Stimulated activated CD4-positive, alpha-beta T cell treated with anti-CD3 and anti-CD28 coated beads, TNF-alpha, amount 100 ng/mL, for 48 hours (primary cell): ENCODE data around the gene WASL.
"Not testable (repeated sequence)": the region's sequence is repeated elsewhere in the genome, so short reads cannot be mapped to it uniquely, and the experiment has no call there.

Source experiments
- DNase-seq, 3 donors: peaks; one replicate each; pipeline ENCODE4 v3.0.0-alpha.2; 2020; ENCODE audit warnings: low read depth in 3 of 3

Gene WASL

DNA sequence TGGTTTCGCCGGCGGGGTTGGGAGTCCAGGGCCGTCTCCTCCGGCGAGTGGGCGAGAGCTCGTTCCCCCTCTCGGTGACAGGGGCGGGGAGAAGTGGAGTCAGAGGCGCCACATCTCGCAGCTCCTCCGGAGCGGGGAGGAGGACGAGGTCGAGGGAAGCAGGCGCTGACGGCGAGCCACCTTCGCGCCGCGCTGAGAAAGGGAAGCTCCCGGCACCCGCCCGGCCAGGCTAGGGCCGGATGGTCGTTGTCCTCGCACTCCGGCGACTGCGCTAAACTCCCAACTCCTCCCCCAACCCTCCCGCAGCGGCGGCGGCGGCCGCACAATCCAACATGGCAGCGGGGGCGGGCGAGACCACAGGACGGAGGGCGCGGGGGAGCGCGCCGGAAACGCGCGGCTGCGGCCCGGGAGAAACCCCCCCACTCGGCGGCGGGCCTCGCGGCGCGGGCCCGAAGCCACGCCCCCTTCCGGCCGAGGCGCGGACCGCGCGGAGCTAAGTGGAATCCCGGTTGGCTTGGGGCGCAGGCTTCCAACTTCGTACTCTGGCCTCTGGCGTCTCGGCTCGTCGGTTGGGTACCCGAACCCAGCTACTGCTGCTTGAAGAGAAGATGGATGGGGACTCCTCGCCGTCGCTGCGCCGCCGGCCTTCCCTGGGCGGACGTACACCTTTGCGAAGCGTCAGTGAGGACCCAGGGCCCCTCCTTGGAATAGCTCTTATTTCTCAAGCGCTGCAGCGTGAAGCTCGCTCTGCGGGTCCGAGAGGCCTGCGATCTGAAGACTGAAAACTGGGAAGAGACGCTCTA is at the start of gene WASL:
WASL (minus strand) TSS at position 270 of the 803 bp plus-strand sequence; CDS start at position 1, 269 bp downstream.
- DNase-seq, result peak; percentile 75 to 78 (median 76)

DNA sequence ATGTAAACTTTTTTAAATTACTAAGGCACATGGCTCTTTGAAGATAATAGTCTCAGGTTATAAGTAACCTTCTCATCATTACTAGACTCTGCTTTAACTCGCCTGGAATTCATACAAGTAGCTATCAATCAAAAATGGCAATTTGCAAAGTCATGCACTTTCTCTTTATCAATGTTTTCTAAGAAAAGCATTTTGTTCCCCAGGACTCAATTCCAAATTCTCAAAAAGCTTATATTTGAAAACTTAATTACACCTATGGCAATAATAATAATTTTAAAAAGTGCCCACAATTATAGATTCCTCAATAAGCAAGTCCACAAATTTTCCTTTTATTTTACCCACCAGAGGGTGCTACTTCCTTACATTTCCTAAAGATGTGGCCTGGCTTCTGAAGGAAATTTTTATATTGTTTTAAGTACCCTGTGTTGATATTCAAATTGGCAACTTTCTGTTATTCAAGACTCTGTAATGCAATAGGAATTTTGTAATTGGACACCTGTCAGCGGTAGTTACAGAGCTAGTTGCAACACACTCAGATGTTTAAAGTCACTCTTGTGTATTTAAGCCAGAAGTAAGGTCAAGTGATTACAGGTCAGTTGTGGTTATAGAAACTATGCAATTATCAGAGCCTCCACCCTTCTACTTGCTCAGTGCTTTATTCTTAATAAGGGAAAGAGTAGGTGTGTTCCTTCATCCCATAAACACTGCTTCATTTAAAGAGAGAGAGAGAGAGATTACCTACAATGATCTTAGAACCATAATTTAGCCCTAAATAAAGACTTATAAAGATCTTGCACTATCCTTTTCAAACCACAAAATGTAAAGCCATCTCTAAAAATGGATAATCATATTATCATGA is 49.1 kb upstream of the WASL start:
- DNase-seq, result no peak

DNA sequence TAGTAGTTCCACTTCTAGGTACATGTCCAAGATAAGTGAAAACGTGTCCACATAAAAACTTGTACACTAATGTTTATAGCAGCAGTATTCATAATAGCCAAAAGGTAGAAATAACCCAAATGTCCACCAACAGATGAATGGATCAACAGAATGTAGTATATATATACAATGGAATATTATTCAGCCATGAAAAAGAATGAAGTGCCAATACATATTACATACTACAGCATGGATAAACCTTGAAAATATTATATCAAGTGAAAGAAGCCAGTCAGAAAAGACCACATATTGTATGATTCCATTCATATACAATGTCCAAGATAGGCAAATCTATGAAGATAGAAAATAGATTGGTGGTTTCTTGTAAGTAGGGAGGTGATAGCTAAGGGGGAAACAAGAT is 47.8 kb upstream of the WASL start:
- DNase-seq, result no peak

DNA sequence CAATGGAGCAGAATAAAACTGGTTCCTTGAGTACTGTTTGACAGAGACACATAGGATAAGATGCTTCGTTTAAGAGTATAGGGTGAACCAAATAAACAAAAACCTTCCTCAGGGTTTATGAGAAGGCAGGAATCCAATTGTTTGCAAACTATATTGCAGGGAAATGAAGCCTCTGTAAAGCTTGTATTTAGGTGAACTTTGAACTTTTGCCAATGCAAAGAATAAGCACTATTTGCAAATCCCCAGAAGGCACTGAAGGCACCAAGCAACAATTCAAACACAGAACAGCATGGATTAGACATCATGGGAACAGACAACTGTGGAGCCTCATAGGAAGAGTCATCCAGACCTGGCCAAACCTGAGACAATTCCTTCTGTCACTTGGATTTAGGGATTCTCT is 47.1 kb upstream of the WASL start:
- DNase-seq, result no peak

DNA sequence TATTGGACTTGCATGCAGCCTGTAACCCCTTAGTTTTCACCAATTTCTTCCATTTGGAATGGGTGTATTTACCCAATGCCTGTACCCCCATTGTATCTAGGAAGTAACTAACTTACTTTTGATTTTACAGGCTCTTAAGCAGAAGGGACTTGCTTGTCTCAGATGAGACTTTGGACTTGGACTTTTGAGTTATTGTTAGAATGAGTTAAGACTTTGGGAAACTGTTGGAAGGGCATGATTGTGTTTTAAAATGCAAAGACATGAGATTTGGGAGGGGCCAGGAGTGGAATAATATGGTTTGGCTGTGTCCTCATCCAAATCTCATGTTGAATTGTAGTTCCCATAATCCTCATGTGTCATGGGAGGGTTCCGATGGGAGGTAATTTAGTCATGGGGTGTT is 46.3 kb upstream of the WASL start:
- not testable (repeated sequence) for DNase-seq

DNA sequence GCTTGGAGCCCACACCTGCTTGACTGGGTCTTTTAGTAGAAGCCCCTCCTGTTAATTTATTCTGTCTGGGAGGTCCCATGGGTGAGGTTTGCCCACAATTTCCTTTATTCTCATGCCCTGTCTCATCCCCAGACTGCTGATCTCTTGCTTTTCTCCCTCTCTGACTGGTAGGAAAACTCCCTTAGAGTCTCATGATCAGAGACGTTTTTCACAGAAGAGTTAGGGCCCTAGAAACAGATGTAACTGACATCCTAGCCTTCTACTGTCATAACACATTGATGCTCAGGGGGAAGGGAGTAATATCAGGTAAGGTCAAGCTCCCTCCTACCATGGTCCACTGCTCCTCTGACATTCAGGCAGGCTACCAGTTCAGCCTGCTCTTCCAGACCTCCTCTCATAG is 43.7 kb upstream of the WASL start:
- DNase-seq, result no peak

DNA sequence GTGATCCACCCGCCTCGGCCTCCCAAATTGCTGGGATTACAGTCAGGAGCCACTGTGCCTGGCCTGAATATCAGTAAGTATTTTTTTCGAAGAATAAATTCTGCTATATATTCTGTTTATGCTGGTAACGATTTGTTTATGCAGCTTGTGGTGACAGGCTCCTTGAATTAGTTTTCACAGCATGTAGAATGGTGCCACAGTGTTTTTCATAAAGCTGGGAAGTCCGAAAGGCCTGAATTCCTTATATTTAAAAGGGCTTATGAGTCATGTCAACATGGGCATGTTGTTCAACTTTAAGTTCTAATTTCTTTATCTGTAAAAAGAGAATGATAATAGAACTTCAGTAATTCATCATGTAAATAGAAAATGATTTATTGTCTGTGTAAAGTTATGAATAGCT is 42.2 kb upstream of the WASL start:
- DNase-seq, result no peak

DNA sequence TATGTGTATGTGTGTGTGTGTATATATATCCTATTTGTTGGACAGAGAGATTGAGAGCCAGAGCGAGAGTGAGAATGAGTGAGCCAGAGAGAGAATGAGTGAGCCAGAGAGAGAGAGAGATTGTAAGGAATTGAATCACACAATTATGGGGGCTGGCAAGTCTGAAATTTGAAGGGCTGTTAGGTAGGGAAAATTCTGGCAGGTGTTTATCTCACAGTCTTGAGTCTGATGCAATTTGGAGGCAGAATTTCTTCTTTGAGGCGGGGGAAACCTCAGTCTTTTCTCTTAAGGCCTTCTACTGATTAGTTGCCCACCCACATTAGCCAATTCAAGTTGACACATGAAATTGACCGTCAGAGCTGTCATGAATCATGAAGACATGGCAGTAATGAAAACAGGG is 41.0 kb upstream of the WASL start:
- no peak for DNase-seq

DNA sequence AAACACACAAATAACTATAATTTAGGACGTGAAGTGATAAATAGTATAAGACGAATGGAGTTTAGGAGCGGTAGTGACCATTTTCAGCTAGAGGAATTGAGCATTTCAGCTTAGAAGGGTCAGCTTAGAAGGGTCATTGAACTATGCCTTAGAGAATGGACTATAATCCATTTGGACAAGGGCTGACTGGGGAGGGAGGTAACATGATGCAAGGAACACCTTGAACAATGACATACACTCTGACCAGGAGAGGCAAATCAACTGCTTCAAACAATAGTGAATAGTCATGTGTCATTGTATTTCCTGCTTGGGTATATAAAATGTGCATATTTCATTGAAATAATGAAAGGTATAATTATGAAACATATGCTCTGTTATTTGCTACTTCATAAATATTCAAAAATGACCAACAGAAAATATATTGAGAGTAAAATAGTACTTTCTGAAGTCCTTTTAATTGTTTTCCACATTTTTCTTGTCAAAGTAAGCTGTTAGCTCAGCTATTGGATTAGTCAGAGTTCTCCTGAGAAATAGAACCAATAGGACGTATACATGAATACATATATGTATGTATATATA is 40.5 kb upstream of the WASL start:
- no peak for DNase-seq

DNA sequence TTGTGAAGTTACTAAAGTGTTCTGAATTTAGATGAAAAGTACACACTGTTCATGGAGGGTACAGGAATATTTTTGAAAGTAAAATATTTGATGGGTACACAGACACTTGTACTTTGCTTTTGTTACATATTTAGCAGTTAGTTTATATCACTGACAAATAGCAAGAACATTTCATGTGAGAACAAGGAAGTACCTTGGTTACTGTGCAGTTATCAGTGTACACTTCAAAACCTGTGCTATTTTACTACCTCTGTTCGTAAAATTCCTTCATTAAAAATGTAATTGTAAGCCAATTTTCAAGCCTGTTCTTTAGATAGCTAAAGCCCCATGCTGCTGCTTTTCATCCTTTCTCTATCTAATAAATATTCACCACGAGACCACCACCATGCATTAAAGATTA is 39.8 kb upstream of the WASL start:
- DNase-seq, result no peak

DNA sequence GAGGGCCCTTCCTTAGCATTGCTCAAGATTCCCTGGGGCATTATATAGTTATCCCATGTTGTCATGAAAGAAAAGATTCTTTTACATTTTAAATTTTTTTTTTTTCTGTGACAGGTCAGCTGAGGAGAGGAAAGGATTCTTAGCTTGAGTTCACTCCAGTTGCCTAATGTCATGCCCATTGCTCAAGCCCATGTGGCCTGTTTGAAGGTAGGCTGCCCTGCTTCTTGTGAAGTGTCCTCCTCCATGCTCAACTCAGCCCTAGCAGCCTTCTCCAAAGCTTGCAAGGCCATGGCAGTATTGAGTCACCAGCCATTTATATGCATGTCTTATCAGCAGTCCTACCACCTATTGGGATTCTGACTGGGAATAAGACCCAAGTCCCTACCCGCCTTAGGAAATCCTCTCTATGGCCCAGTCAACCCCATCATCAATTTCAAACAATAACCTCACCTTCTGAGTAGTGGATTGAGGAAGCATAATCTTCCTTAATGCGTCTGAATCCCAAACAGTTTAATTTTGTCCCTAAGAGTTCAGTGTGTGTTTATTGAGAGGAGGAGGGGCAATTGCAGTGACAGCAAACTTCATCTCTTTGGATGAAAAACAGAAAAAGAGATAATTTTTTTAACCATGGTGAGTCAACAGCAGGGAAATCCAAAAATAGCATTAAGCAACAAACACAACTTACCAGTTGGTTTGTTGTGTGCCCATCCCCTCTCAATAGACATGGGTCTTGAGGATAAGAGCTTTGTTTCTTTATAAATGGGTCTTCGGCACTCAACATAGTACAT is 38.6 kb upstream of the WASL start:
- DNase-seq, result no peak

DNA sequence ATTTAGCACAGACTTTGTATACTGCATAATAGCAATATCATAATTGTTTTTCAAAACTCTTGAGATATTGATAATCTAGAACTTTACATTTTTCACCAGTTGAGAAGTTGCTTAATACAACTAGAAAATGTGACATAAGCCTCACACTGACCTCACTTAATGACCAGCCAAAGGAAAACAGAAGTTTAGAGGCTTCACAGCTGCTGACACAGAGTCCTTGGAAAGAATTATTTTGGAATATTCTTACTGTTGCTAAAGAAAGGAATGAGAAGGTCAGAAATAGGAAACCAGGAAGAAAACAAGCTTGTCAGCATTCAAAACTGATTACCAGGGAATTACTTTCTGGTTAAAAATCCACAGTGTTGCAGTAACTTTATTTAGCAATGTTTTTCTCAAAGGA is 35.5 kb upstream of the WASL start:
- DNase-seq, result no peak

DNA sequence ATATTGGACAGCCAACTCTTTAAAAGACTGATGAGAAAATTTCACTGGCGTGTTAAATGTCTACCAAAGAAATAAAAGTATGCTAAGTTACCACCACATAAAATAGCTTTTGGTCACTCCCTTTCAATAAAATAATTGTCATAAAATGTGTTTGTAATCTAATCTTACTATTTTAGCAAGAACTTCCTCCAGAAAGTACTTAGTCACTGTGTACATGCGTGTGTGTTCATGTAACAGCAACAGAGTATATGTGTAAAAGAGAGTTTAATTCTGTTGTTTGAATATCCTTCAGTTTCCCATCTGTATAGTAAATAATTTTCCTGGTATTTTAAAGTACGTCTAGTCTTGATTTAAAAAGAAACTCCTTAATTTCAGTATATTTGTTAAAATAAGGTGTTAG is 35.0 kb upstream of the WASL start:
- DNase-seq, result no peak

DNA sequence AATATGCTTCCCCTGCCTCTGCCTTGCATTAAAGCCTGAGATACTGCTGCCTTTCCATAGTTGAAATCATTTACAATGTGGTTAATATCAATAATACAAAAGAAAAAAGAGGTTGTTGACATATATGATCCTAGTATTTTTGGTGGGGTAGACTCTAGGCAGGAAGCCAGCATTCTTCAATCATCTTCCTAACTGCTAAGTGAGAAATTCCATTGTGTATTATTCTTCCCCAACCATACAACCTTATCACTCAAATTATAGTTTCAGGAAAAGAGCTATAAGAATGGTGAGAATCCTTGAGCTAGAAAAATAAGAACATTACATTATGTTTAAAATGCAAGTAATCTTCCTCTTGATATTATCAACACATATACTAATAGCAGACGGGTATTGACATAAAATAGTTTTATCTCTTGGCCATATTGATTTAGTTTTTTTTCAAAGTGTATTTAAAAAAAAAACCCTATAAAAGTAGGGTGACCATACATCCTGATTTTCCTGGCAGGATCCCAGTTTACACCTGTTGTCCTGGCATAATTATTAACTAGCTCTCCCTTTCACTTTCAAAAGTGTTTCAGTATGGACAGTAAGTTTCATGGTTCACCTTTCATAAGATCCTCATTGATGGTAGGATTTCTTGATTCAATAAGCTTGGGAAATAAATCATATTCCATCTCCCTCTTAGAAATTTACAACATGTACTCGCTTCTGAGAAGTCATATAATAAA is 33.4 kb upstream of the WASL start:
- no peak for DNase-seq

DNA sequence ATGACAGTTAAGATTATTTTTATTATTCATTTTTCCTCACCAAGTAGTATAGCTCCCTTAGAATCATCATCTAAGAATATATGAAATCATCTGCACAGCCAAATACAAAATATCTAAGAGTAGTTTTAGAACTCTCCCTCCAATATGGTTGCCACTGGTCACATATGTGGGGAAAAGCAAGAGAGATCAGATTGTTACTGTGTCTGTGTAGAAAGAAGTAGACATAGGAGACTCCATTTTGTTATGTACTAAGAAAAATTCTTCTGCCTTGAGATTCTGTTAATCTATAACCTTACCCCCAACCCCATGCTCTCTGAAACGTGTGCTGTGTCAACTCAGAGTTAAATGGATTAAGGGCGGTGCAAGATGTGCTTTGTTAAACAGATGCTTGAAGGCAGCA is 31.7 kb upstream of the WASL start:
- not testable (repeated sequence) for DNase-seq

DNA sequence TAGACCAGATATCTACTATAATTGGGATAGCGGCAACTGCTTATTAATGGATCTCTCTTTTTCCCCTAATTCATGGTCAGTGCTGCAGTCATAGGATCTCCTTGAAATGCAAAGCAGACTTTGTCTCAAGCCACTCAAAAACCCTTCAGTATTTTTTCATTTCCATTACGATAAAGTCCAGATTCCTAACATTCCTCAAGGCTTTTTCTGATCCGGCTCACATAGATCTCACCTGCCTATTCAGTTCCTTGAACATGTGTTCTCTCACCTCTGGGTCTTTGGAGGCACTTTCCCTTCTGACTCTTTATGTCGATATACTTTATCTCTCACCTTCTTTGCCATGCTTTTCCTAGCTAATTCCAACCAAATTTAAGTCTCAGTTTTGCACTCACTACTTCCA is 25.7 kb upstream of the WASL start:
- no peak for DNase-seq

DNA sequence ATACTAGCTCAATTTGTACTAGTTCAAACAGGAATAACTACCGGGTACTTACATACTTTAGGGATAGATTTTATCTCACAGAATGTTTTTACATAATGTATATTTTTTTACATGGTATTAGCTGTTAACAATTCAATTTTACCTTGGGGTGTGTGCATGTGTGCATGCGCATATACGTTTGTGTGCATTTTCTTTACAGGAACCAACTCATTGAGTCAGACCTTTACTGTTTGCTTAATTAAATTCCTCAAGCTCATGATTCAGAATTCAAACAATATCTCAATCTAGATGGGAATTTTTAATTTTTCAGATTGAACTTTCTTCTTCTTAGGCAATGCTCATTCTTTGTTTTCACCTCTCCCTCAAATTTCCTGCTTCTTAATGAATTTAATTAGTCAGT is 24.7 kb upstream of the WASL start:
- DNase-seq, result no peak

DNA sequence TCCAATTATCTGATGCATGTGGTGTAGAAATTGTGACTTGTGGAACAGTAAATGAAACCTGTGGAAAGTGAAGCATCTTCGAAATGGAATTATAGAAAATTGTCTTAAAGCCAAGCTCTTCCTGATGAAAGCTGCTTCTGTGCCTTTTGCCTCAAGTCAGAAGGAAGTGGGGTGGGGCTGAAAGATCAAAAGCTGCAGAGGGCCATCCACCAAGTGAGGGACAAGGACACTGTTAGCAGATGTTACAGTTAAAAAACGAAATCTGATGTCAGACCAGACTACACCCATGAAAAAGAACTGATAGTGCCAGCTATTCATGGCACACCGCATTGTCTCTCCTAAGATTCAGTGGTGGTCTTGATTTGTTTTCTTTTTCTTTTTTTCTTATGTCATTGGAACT is 23.8 kb upstream of the WASL start:
- no peak for DNase-seq

DNA sequence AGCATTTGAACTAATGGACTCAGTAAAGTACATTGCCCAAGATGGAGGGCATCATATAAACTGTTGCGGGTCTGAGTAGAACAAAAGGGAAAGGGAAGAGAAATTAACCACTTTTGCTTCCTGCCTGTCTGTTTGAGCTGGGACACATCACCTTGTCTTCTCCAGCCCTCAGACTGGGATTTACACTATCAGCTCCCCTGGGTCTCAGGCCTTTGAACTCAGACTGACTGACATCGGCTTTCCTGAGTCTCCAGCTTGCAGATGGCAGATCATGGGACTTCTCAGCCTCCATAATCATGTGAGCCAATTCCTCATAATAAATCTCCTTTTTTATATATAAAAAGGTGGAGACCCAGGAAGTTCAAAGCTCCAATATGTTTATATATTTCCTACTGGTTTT is 23.0 kb upstream of the WASL start:
- DNase-seq, result no peak

DNA sequence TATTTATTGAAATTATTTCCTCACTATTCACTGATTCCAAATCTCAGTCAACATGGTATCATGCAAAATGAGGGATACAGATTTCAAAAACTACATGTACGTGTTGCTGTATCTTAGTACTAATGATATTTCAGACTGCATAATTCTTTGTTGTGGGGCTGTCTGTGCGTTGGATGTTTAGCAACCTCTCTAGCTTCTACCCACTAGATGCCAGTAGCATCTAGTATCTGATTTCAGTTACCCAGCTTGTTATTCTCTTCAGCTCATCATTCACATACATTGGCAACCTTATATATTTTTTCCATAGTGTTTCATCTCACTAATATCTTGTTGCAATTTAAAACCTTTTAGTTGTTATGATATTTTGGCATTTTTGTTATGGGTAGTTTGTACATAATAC is 22.5 kb upstream of the WASL start:
- no peak for DNase-seq

DNA sequence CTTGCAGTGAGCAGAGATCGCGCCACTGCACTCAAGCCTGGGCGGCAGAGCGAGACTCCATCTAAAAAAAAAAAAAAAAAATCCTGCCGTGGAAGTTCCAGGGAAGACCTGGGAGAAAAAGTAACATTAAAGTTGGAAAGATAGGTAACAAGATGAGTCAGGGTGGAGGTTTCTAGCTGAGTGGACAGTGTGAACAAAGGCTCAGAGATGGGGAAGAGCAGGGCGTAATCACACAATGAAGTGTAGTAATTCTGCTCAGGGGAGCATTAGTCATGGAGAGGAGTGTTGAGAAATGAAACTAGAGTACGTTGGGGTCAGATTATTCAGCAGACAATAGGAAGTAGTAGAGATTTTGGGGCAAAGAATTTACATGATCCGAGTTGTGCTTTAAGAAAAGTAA is 21.6 kb upstream of the WASL start:
- no peak for DNase-seq
